H7 (cell line): ENCODE results near the gene ATP8A2. TPM values are rescaled to one million over a fixed set of nuclear protein-coding genes. Genes with fewer than 3 reads are reported as not detected.
A peak's percentile ranks its signal among the peaks of the same experiment; 100 is the strongest.

Experiments used
- DNase-seq: peaks from one replicate; pipeline ENCODE4 v3.0.0; 2012
- H3K27me3 ChIP-seq: 2 replicates; pipeline ENCODE4 v1.6.0; 2011; ENCODE audit warnings: mild to moderate bottlenecking, low read length; ENCODE audit not compliant: control insufficient read depth, insufficient read depth
- H3K36me3 ChIP-seq: replicated peaks from 2 replicates; pipeline ENCODE4 v1.5.1; 2011; ENCODE audit warnings: low read length; ENCODE audit not compliant: control insufficient read depth, insufficient read depth
- H3K4me3 ChIP-seq: 2 replicates; pipeline ENCODE4 v1.5.1; 2011; ENCODE audit warnings: low read depth, mild to moderate bottlenecking, control low read depth, low read length, moderate library complexity; ENCODE audit not compliant: insufficient read depth
- total RNA-seq: library from RNA; depleted of rRNA; stranded (reverse); fragments of >200 nt; shearing (Covaris generic); gene quantifications from 2 replicates; pipeline ENCODE4 v1.2.3, GENCODE V29; 2014

Gene ATP8A2
- total RNA-seq, 1 experiment from 2014 or later, result 0.38 TPM

GRCh38 chr13:25882466-25883357 is 510.9 kb downstream of the ATP8A2 start:
- peak; percentile 39 for DNase-seq
- no peaks in the 10 kb centered on the region for H3K27me3 ChIP-seq
- no peak overlapping the region for H3K4me3 ChIP-seq

DNA sequence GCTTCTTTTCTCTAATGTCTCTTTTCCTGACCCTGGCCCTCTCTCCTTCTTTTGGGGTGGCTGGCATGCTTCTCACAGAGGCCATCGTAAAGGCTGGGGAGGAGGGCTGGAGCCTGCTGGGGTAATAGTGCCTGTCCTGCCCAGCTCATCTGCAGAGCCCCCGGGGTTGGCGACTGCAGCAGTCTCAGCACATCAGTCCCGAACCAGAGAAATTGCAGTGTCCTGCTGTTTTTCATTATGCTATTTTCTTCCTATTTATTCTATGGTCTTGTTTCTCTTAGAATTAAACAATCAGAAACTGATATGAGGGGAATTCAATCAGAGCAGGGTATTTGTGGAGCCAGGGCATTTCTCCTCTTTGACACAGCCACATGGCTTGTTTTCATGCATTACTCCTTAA is 513.6 kb downstream of the ATP8A2 start:
- Histone ChIP-seq H3K36me3 (no peaks in the 10 kb centered on the region), H3K4me3 (no peak overlapping the region), H3K27me3 (no peaks in the 10 kb centered on the region)
- DNase-seq, result no peak

More at GRCh38 chr13:25882466-25883357, 510.9 kb downstream of the ATP8A2 start:
- no peaks in the 10 kb centered on the region for H3K36me3 ChIP-seq

DNA sequence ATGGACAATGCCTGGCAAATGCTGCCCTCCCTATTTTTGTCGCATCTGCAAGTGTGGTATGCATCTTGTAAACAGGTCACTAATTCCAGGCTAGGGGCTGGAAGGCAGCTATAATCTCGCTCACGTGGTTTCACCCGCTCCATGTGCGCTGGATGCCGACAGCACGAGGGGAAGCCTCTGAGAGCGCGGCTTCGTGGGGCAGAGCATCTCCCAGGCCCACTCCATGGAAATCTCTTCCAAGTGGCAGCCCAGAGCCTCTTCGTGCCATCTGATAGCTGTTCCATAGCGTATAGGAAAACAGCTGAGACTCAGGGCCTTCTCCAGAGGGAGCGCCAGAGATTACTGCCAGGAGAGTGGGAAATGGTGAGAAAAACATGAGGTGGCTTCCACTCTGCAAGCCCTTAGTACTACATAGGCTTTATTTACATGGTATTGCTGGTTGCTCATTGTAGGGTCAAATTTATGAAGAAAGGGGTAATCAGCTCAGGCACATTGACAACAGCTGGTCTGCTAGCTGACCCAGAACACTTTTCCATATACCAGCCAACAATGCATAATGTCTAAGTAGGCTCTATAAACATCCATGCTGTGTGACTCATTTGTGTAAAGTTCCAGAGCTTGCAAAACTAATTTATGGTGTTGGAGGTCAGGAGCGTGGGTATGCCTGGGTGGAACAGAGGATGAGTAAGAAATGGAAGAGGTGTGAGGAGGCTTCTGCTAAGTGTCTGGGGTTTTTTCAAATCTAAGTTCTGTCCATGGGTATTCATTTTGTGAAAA is 514.9 kb downstream of the ATP8A2 start:
- Histone ChIP-seq H3K4me3 (no peak overlapping the region), H3K27me3 (no peaks in the 10 kb centered on the region), H3K36me3 (no peaks in the 10 kb centered on the region)
- no peak for DNase-seq

GRCh38 chr13:25887962-25888655 is 516.3 kb downstream of the ATP8A2 start:
- no peak for DNase-seq
- no peaks in the 10 kb centered on the region for H3K27me3 ChIP-seq
- H3K36me3 ChIP-seq, result no peaks in the 10 kb centered on the region
- no peak overlapping the region for H3K4me3 ChIP-seq

DNA sequence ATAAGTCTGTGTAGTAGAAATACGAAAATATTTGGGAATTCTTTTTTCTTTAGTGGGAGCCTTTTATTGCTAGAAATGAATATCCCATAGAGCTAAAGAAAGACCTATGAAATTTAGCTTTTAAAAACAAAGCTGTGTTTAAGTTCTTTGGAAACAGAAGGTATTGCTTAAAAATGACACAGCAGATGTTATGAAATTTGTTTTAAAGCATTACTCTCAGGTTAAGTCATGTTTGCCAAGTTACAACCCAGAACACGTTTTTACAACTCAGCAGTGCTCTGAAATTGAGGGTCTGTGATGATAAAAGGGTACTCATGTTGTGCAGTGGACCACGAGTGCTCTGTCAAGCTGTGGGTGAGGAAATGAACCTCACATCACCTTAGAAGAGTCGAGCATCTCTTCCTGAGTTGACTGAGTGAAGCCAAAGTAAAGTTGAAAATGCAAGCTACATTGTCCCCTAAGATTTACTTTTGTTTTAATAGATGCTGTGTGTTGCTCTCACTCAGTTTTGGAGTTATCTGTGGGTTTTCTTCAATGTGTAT is 519.0 kb downstream of the ATP8A2 start:
- no peak for DNase-seq
- Histone ChIP-seq H3K36me3 (no peaks in the 10 kb centered on the region), H3K4me3 (no peak overlapping the region), H3K27me3 (no peaks in the 10 kb centered on the region)

- Histone ChIP-seq H3K4me3 (no peak overlapping the region), H3K36me3 (no peaks in the 10 kb centered on the region), H3K27me3 (no peaks in the 10 kb centered on the region)
- DNase-seq, result no peak
These were observed 527.2 kb downstream of the ATP8A2 start for GRCh38 chr13:25898991-25899390.

GRCh38 chr13:25899464-25899863 is 527.7 kb downstream of the ATP8A2 start:
- Histone ChIP-seq H3K36me3 (no peaks in the 10 kb centered on the region), H3K4me3 (no peak overlapping the region), H3K27me3 (no peaks in the 10 kb centered on the region)
- DNase-seq, result no peak

- no peak for DNase-seq
- H3K27me3 ChIP-seq, result no peaks in the 10 kb centered on the region; the same call in 1 of the 2 replicates
- H3K4me3 ChIP-seq, result no peak overlapping the region
- H3K36me3 ChIP-seq, result no peaks in the 10 kb centered on the region
These were observed 528.2 kb downstream of the ATP8A2 start for GRCh38 chr13:25899952-25900351.

DNA sequence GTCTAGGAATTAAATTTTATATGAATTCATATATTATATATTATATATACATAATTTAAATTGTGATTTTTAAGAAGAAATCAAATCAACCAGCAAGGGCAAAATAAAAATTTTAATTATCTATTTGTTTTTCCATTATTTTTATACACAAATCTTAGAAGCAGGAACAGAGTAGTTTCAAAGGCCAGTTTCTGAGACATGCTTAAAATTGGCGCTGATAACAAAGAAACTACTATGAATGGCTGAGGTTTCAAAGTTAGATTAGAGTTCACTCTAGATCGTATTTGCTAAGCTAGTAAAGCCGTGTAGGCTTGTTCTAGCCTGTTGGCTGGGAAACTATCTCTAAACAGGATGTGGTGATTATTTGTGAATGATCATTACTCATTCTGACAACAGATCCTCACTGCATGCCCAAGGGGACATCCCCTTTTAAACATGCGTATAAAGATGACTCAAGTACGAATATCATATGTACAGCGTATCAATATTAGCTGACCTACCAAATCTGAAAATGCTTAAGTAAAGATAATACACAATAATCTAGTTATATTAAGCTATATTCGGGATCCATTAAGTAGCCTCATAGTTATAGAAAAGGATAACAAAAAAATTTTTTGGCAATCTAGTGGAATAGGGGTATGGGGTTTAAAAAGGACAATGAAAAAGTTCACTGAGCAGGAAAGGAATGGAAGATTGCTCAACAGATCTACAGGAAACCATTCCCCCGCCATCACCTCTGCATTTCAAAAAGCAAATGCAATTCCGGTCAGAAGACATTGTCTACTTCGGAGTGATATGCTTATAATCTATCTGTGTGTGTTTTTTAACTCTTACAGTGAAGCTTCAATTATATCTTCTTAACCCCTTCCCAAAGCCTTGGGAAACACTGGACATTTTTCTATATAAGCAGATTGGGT is 529.9 kb downstream of the ATP8A2 start:
- DNase-seq, result no peak
- H3K4me3 ChIP-seq, result no peak overlapping the region
- no peaks in the 10 kb centered on the region; the same call in 1 of the 2 replicates for H3K27me3 ChIP-seq
- no peaks in the 10 kb centered on the region for H3K36me3 ChIP-seq

DNA sequence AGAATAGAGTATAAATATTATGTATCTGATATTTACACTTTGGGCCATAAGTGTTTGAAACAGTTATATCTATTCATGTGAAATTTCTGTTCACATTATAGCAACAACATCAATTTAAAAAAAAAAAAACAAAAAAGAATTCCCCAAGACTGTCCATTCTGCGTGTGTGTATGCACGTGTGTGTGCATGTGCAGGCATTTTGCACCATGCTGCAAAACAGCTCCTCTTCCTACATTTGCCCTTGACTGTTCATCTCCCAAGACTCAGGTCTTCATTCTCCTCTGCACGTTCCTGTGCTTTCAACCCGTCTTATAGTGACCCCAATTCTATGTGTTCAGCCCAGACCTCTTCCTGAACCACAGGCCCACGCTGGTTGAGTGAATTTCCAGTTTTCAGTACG is 530.7 kb downstream of the ATP8A2 start:
- Histone ChIP-seq H3K4me3 (no peak overlapping the region), H3K36me3 (no peaks in the 10 kb centered on the region), H3K27me3 (no peaks in the 10 kb centered on the region; the same call in 1 of the 2 replicates)
- DNase-seq, result no peak

GRCh38 chr13:25902891-25903341 is 531.1 kb downstream of the ATP8A2 start:
- Histone ChIP-seq H3K4me3 (no peak overlapping the region), H3K36me3 (no peaks in the 10 kb centered on the region)
- DNase-seq, result no peak

DNA sequence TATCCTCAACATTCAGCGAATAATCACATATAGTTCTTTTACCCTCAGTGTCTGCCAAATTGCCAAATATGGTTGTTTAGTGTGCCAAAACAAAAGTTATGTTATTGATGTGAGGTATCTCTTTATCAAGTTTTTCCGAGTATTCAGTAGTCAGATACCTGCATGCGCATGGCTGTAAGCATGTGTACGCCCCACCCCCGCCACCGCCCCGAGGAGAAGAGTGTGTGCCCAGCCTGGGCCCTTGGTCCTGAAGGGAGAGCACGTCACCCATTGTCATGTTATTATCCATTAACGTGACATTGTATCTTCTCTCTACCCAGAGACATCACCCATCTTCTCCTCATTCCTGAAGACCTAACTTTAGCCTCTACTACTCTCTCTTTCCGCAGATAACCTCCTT is 533.1 kb downstream of the ATP8A2 start:
- H3K4me3 ChIP-seq, result no peak overlapping the region
- no peaks in the 10 kb centered on the region; the same call in 1 of the 2 replicates for H3K27me3 ChIP-seq
- no peaks in the 10 kb centered on the region for H3K36me3 ChIP-seq
- DNase-seq, result no peak

More at GRCh38 chr13:25902891-25903341, 531.1 kb downstream of the ATP8A2 start:
- no peaks in the 10 kb centered on the region; the same call in 1 of the 2 replicates for H3K27me3 ChIP-seq

- H3K27me3 ChIP-seq, result no peaks in the 10 kb centered on the region; the same call in 1 of the 2 replicates
- DNase-seq, result no peak
- no peak overlapping the region for H3K4me3 ChIP-seq
- no peaks in the 10 kb centered on the region for H3K36me3 ChIP-seq
These were observed 533.8 kb downstream of the ATP8A2 start for GRCh38 chr13:25905611-25906010.
